Neural cell (in vitro differentiated cells): ENCODE measurements around the gene SLC5A8. TPM values are rescaled to one million over a fixed set of nuclear protein-coding genes. Genes with fewer than 3 reads are reported as not detected.

Experiments used
- H2AFZ ChIP-seq: fragments of 200-600, 300-800 bp; sonication (generic), shearing (Covaris generic); 2 replicates; pipeline ENCODE4 v1.6.0; 2014; ENCODE audit warnings: low read depth, mild to moderate bottlenecking, antibody characterized with exemption, low read length, moderate library complexity
- H3F3A ChIP-seq: fragments of 200-600 bp; shearing (Covaris generic); 2 replicates; pipeline ENCODE4 v1.6.1; 2016; ENCODE audit warnings: mild to moderate bottlenecking, moderate library complexity, mixed read lengths, antibody characterized with exemption, low read length; ENCODE audit not compliant: insufficient read depth, poor library complexity, severe bottlenecking
- H3K27ac ChIP-seq: fragments of 200-600, 300-800 bp; sonication (generic), shearing (Covaris generic); 2 replicates; pipeline ENCODE4 v1.5.1; 2014; ENCODE audit warnings: mild to moderate bottlenecking, low read length, moderate library complexity
- H3K27me3 ChIP-seq: fragments of 300-800, 200-600 bp; sonication (generic), shearing (Covaris generic); 2 replicates; pipeline ENCODE4 v1.6.0; 2014; ENCODE audit warnings: mild to moderate bottlenecking, low read depth, low read length, moderate library complexity; ENCODE audit not compliant: insufficient read depth
- H3K36me3 ChIP-seq: fragments of 300-800, 200-600 bp; sonication (generic), shearing (Covaris generic); 2 replicates; pipeline ENCODE4 v1.5.1; 2014; ENCODE audit warnings: mild to moderate bottlenecking, antibody characterized with exemption, low read length, moderate library complexity; ENCODE audit not compliant: insufficient read depth
- H3K4me2 ChIP-seq: fragments of 300-800, 200-600 bp; sonication (generic), shearing (Covaris generic); 2 replicates; pipeline ENCODE4 v1.6.0; 2014; ENCODE audit warnings: mild to moderate bottlenecking, low read length
- H3K4me3 ChIP-seq: fragments of 300-800, 200-600 bp; sonication (generic), shearing (Covaris generic); 2 replicates; pipeline ENCODE4 v1.5.1; 2014; ENCODE audit warnings: mild to moderate bottlenecking, low read length, moderate library complexity
- H3K79me2 ChIP-seq: fragments of 200-600 bp; shearing (Covaris generic); replicated peaks from 2 replicates; pipeline ENCODE4 v1.6.0; 2014; ENCODE audit warnings: mild to moderate bottlenecking, low read length, moderate library complexity; ENCODE audit not compliant: insufficient read depth
- H3K9ac ChIP-seq: fragments of 300-800, 200-600 bp; sonication (generic), shearing (Covaris generic); 2 replicates; pipeline ENCODE4 v1.6.1; 2016; ENCODE audit warnings: mild to moderate bottlenecking, low read length, mixed read lengths
- H3K9me2 ChIP-seq: fragments of 200-600 bp; shearing (Covaris generic); 2 replicates; pipeline ENCODE4 v1.6.1; 2016; ENCODE audit warnings: mild to moderate bottlenecking, low read length, mixed read lengths; ENCODE audit not compliant: insufficient read depth
- H3K9me3 ChIP-seq: fragments of 200-600, 300-800 bp; sonication (generic), shearing (Covaris generic); 2 replicates; pipeline ENCODE4 v1.6.1; 2016; ENCODE audit warnings: mild to moderate bottlenecking, mixed run types, low read length, moderate library complexity, mixed read lengths
- H4K20me1 ChIP-seq: fragments of 200-600 bp; shearing (Covaris generic); 2 replicates; pipeline ENCODE4 v1.6.1; 2016; ENCODE audit warnings: mild to moderate bottlenecking, mixed run types; ENCODE audit not compliant: insufficient read depth
- CTCF ChIP-seq: fragments of 450-650 bp; IDR thresholded peaks from 2 replicates; pipeline ENCODE4 v1.5.1; 2014; ENCODE audit warnings: antibody characterized with exemption, mild to moderate bottlenecking, moderate library complexity; ENCODE audit not compliant: poor library complexity, severe bottlenecking
- EP300 ChIP-seq: fragments of 450-650 bp; conservative IDR thresholded peaks from 2 replicates; pipeline ENCODE4 v1.6.1; 2014; ENCODE audit warnings: antibody characterized with exemption, mild to moderate bottlenecking, moderate library complexity; ENCODE audit not compliant: poor library complexity, severe bottlenecking
- EZH2 ChIP-seq: fragments of 200-600, 300-800 bp; shearing (Covaris generic), sonication (generic); IDR thresholded peaks from 2 replicates; pipeline ENCODE4 v1.6.1; 2014; ENCODE audit warnings: antibody characterized with exemption, low read length, borderline replicate concordance, mild to moderate bottlenecking; ENCODE audit not compliant: insufficient read depth, poor library complexity, severe bottlenecking
- MXI1 ChIP-seq: fragments of 450-650 bp; conservative IDR thresholded peaks from 2 replicates; pipeline ENCODE4 v1.6.1; 2014; ENCODE audit warnings: antibody characterized with exemption, mild to moderate bottlenecking; ENCODE audit not compliant: poor library complexity, severe bottlenecking
- POLR2AphosphoS5 ChIP-seq: IDR thresholded peaks from 2 replicates; pipeline ENCODE4 v1.6.1; 2012
- RAD21 ChIP-seq: fragments of 450-650 bp; conservative IDR thresholded peaks from 2 replicates; pipeline ENCODE4 v1.6.1; 2014; ENCODE audit warnings: antibody characterized with exemption, mild to moderate bottlenecking, moderate library complexity
- SMC3 ChIP-seq: fragments of 450-650 bp; conservative IDR thresholded peaks from 2 replicates; pipeline ENCODE4 v1.6.1; 2014; ENCODE audit warnings: antibody characterized with exemption, mild to moderate bottlenecking, moderate library complexity; ENCODE audit not compliant: poor library complexity
- TAF1 ChIP-seq: IDR thresholded peaks from 2 replicates; pipeline ENCODE4 v1.6.1; 2012; ENCODE audit warnings: low read depth
- polyA plus RNA-seq: library from polyadenylated mRNA; depleted of rRNA; stranded (reverse); fragments of >200 nt; gene quantifications from 2 replicates; pipeline ENCODE4 v1.2.3, GENCODE V29; 2014
- TF ChIP-seq, protein P1 (sequence below): IDR thresholded peaks from 2 replicates; pipeline ENCODE4 v1.6.1; 2012; ENCODE audit warnings: borderline replicate concordance

Gene SLC5A8
- polyA plus RNA-seq, 1 donor from 2014 or later: 0.12 TPM

- Histone ChIP-seq H3F3A (no peaks in the 10 kb centered on the region), H3K27me3 (no peaks in the 10 kb centered on the region), H2AFZ (no peak overlapping the region), H3K79me2 (no peaks in the 10 kb centered on the region), H3K9me2 (no peaks in the 10 kb centered on the region), H4K20me1 (no peaks in the 10 kb centered on the region), H3K27ac (no peak overlapping the region), H3K4me3 (no peak overlapping the region), H3K9ac (no peak overlapping the region), H3K36me3 (no peaks in the 10 kb centered on the region), H3K9me3 (no peaks in the 10 kb centered on the region), H3K4me2 (no peak overlapping the region)
- no peak for TF ChIP-seq RAD21
- TF ChIP-seq TAF1: no peak
- TF ChIP-seq MXI1: no peak
- no peak for TF ChIP-seq POLR2AphosphoS5
- TF ChIP-seq, protein P1, sequence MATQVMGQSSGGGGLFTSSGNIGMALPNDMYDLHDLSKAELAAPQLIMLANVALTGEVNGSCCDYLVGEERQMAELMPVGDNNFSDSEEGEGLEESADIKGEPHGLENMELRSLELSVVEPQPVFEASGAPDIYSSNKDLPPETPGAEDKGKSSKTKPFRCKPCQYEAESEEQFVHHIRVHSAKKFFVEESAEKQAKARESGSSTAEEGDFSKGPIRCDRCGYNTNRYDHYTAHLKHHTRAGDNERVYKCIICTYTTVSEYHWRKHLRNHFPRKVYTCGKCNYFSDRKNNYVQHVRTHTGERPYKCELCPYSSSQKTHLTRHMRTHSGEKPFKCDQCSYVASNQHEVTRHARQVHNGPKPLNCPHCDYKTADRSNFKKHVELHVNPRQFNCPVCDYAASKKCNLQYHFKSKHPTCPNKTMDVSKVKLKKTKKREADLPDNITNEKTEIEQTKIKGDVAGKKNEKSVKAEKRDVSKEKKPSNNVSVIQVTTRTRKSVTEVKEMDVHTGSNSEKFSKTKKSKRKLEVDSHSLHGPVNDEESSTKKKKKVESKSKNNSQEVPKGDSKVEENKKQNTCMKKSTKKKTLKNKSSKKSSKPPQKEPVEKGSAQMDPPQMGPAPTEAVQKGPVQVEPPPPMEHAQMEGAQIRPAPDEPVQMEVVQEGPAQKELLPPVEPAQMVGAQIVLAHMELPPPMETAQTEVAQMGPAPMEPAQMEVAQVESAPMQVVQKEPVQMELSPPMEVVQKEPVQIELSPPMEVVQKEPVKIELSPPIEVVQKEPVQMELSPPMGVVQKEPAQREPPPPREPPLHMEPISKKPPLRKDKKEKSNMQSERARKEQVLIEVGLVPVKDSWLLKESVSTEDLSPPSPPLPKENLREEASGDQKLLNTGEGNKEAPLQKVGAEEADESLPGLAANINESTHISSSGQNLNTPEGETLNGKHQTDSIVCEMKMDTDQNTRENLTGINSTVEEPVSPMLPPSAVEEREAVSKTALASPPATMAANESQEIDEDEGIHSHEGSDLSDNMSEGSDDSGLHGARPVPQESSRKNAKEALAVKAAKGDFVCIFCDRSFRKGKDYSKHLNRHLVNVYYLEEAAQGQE: no peak
- TF ChIP-seq SMC3: no peak
- no peak for TF ChIP-seq CTCF
- no peak for TF ChIP-seq EZH2
- no peak for TF ChIP-seq EP300
These were observed 46.2 kb upstream of the SLC5A8 start for GRCh38 chr12:101256266-101256665.

DNA sequence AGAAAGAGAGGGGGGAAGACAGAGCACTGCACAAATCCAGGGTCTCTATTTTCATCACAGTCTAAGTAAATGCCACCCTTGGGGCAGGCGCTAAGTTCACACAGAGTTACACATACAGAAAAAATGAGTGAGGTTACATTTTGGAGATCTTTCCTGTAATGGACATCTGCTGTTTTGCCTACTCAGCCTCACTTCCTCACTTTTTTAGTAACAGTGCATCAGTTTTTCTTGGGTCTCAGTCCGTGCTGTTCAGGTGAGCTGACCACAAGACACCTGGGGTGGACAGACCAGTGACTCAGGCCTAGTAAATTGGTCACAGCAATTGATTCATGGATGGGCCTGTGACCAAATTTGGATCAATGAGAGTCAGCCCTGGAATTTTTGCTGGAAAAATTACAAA, 33.6 kb upstream of the SLC5A8 start:
- Histone ChIP-seq H3K9ac (no peak overlapping the region), H3K4me2 (no peak overlapping the region), H3K9me3 (no peaks in the 10 kb centered on the region), H3K9me2 (no peaks in the 10 kb centered on the region), H3K79me2 (no peaks in the 10 kb centered on the region), H4K20me1 (no peaks in the 10 kb centered on the region), H3K27me3 (no peaks in the 10 kb centered on the region), H2AFZ (no peak overlapping the region), H3K36me3 (no peaks in the 10 kb centered on the region), H3K27ac (no peak overlapping the region), H3K4me3 (no peak overlapping the region), H3F3A (no peaks in the 10 kb centered on the region)
- TF ChIP-seq CTCF: no peak
- no peak for TF ChIP-seq EP300
- no peak for TF ChIP-seq EZH2
- no peak for TF ChIP-seq TAF1
- TF ChIP-seq SMC3: no peak
- TF ChIP-seq RAD21: no peak
- no peak for TF ChIP-seq MXI1
- no peak for TF ChIP-seq POLR2AphosphoS5
- TF ChIP-seq, protein P1: no peak
